Muscle of leg (tissue), 11 donors: ENCODE results near the gene MEGF11. TPM values are rescaled to one million over a fixed set of nuclear protein-coding genes. Genes with fewer than 3 reads are reported as not detected.

Experiments used
- DNase-seq: peaks from one replicate; pipeline ENCODE4 v3.0.0; 2013
- H3K27ac ChIP-seq: one replicate; pipeline ENCODE4 v1.5.1; 2013; ENCODE audit warnings: mild to moderate bottlenecking, low read length, control low read depth
- H3K27me3 ChIP-seq: one replicate; pipeline ENCODE4 v1.6.1; 2013; ENCODE audit warnings: low read length; ENCODE audit not compliant: control insufficient read depth, insufficient read depth
- H3K36me3 ChIP-seq: one replicate; pipeline ENCODE4 v1.6.1; 2013; ENCODE audit warnings: low read length; ENCODE audit not compliant: control insufficient read depth, insufficient read depth
- H3K4me1 ChIP-seq: one replicate; pipeline ENCODE4 v1.6.1; 2013; ENCODE audit warnings: low read length; ENCODE audit not compliant: control insufficient read depth, insufficient read depth
- H3K4me3 ChIP-seq: one replicate; pipeline ENCODE4 v1.5.1; 2013; ENCODE audit warnings: low read length, control low read depth
- H3K9me3 ChIP-seq: replicated peaks from 2 replicates; pipeline ENCODE4 v1.6.1; 2013; ENCODE audit warnings: low read depth, low read length; ENCODE audit not compliant: control insufficient read depth
- WGBS: methylation state at CpG from one replicate; pipeline ENCODE4 v1.1.5; 2013; ENCODE audit warnings: missing lambda C conversion rate; ENCODE audit not compliant: insufficient coverage; 5-methylcytosine and 5-hydroxymethylcytosine counted together
- polyA plus RNA-seq, 8 donors: library from polyadenylated mRNA; unstranded; fragments of 120-200 nt; gene quantifications; one replicate each; pipeline versions ENCODE4 v1.2.1 to v1.2.3, GENCODE V29; 2013; ENCODE audit warnings: inconsistent platforms in 1 of 8, low replicate concordance in 1 of 8; ENCODE audit not compliant: insufficient read length in 8 of 8, insufficient read depth in 1 of 8
- total RNA-seq: library from RNA; stranded (reverse); fragments of 120-200 nt; gene quantifications from one replicate; pipeline ENCODE4 v1.2.4, GENCODE V29; 2013

MEGF11 gene
- total and polyA plus RNA-seq, 9 donors: 0.13 to 0.68 (median 0.31) TPM

DNA sequence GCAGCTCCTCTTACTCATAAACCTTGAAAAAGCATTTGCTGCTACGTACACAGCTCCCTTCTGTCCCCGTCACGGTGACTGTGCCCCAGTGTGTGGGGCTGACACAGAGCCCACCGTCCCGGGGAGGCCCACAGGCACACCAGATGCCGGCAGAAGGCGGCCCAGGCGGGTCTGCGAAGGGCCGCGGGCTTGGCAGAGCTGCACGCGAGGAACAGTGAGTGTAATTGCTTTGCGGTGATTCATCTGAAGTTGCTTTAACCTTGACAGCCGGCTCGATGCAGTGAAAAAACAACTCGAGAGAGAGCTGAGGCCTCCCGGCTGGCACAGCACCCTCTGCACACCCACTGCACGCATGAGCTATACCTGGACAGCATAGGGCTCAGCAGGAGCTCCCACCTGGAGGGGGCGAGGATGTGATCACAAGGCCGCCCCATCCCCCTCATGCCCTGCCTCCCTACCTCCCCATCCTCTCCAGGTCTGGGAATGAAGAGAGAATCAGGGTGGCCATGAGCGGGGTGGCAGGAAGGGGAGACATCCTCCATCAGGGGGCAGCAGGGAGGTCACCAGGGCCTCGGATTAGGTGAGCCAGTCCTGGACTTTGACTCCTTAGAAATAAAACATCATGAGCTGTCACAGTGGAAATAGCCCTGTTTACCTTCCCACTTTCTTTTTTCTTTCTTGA is 172.7 kb downstream of the MEGF11 start:
- Histone ChIP-seq H3K4me3 (no peak overlapping the region), H3K36me3 (no peaks in the 10 kb centered on the region), H3K4me1 (no peaks in the 10 kb centered on the region), H3K27me3 (peaks cover 27% of the 10 kb centered on the region), H3K9me3 (no peaks in the 10 kb centered on the region), H3K27ac (no peak overlapping the region)
- WGBS: 20% methylated on average over 19 of the region's 23 CpGs
- DNase-seq: no peak

DNA sequence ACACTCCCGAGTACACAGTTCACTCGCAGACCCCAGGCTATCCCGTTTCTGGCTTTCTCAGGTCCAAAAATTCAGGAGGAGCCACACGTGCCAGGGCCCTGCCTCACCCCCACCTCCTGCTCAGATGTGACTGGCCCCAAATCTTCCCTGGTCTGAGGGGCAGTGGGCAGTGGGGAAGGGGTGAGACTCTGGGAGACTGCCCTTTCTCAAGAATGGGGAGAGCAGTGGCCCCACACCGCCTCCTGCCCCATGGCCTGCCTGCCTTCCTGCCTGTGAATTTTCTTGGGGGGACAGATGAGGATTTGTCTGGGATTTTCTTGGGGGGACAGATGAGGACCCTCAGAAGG is 174.6 kb downstream of the MEGF11 start:
- DNase-seq: no peak
- WGBS: no CpG with 5 or more reads among the region's 5 CpGs
- H3K27me3 ChIP-seq: peaks cover 25% of the 10 kb centered on the region
- no peaks in the 10 kb centered on the region for H3K4me1 ChIP-seq
- H3K4me3 ChIP-seq: no peak overlapping the region
- H3K27ac ChIP-seq: no peak overlapping the region
- H3K9me3 ChIP-seq: no peaks in the 10 kb centered on the region
- no peaks in the 10 kb centered on the region for H3K36me3 ChIP-seq

- Histone ChIP-seq H3K36me3 (no peaks in the 10 kb centered on the region), H3K9me3 (no peaks in the 10 kb centered on the region), H3K4me1 (no peaks in the 10 kb centered on the region), H3K27me3 (peaks cover 25% of the 10 kb centered on the region), H3K27ac (no peak overlapping the region), H3K4me3 (no peak overlapping the region)
- no peak for DNase-seq
- WGBS: 57% methylated on average over 13 of the region's 20 CpGs
These were observed 175.2 kb downstream of the MEGF11 start for GRCh38 chr15:66078196-66078928.

DNA sequence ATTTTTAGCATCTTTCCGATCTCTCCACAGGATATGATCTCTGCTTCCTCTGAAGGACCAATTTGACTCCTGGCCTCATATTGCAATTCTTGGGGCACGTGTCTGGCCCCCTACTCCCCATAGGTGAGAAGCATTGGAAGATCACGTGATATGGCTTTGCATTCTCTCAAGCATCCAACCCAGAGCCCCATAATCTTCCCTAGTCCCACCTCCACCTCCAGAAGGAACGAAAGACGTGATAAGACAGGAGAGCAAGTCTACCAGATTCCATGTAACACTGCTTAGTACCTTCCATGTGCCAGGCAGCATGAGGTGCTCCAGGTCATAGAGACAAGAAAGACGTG is 176.3 kb downstream of the MEGF11 start:
- WGBS: 84% methylated on average over 3 of the region's 6 CpGs
- Histone ChIP-seq H3K4me1 (no peaks in the 10 kb centered on the region), H3K4me3 (no peak overlapping the region), H3K27ac (no peak overlapping the region), H3K27me3 (peaks cover 25% of the 10 kb centered on the region), H3K36me3 (no peaks in the 10 kb centered on the region), H3K9me3 (no peaks in the 10 kb centered on the region)
- no peak for DNase-seq

DNA sequence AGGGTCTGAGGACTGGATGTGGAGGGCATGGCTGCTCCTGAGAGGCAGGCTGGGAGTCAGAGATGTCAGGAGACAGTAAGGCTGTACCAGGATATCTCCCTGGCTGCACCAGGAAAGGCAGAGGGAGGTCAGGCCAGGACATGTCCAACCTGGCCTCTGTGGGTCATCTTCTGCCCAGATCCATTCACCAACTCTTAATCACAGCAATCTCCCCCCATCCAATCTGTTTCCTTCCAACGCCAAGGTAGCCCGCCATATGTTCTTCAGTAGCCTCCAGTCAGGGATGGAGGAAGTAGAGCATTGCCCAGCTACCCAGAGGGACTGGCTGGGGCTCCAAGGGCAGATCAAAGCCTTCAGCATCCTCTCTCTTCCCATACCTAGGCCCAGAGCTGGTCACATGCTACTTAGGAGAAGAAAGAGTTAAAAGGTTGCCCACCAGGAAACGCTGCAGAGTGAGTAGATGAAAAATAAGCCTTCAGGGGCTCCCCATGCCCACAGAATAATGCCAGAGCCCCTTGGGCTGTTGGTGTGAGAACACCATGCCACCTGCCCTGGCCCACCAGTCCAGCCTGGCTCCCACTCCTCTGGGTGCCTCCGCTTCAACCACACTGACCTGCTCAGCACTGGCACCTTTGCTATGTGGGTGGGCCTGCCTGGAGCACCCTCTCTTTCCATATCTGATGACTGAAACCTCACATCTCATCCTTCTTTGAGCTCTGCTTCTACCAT is 176.8 kb downstream of the MEGF11 start:
- no peak for DNase-seq
- Histone ChIP-seq H3K36me3 (no peaks in the 10 kb centered on the region), H3K4me1 (no peaks in the 10 kb centered on the region), H3K4me3 (no peak overlapping the region), H3K27me3 (peaks cover 25% of the 10 kb centered on the region), H3K9me3 (no peaks in the 10 kb centered on the region), H3K27ac (no peak overlapping the region)
- 64% methylated on average over 2 of the region's 4 CpGs for WGBS

DNA sequence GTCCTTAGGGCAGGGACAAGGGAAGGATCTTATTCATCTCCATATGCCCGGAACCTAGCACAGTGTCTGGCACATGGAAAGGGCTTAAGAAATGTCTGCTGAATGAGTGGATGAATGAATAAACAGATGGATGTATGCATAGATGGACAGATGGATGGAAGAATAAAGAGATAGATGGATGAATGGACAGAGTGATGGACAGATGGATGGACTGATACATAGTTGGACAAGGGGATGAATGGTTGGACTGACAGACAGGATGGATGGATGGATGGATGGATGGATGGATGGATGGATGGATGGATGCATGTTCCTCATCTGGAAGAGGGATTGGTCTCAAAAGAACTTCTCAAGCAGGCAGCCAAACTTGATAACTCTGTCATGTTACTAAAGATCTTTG is 177.6 kb downstream of the MEGF11 start:
- Histone ChIP-seq H3K9me3 (no peaks in the 10 kb centered on the region), H3K4me3 (no peak overlapping the region), H3K4me1 (no peaks in the 10 kb centered on the region), H3K27me3 (peaks cover 27% of the 10 kb centered on the region), H3K36me3 (no peaks in the 10 kb centered on the region), H3K27ac (no peak overlapping the region)
- no peak for DNase-seq
- 85% methylated on average over 1 of the region's 1 CpG for WGBS

- Histone ChIP-seq H3K4me1 (no peaks in the 10 kb centered on the region), H3K9me3 (no peaks in the 10 kb centered on the region), H3K27ac (no peak overlapping the region), H3K27me3 (peaks cover 7% of the 10 kb centered on the region), H3K36me3 (no peaks in the 10 kb centered on the region), H3K4me3 (no peak overlapping the region)
- DNase-seq: no peak
- WGBS: 49% methylated on average over 6 of the region's 11 CpGs
These were observed 180.8 kb downstream of the MEGF11 start for GRCh38 chr15:66072616-66073361.

GRCh38 chr15:66071921-66072295 is 181.6 kb downstream of the MEGF11 start:
- WGBS: 51% methylated on average over 5 of the region's 7 CpGs

DNA sequence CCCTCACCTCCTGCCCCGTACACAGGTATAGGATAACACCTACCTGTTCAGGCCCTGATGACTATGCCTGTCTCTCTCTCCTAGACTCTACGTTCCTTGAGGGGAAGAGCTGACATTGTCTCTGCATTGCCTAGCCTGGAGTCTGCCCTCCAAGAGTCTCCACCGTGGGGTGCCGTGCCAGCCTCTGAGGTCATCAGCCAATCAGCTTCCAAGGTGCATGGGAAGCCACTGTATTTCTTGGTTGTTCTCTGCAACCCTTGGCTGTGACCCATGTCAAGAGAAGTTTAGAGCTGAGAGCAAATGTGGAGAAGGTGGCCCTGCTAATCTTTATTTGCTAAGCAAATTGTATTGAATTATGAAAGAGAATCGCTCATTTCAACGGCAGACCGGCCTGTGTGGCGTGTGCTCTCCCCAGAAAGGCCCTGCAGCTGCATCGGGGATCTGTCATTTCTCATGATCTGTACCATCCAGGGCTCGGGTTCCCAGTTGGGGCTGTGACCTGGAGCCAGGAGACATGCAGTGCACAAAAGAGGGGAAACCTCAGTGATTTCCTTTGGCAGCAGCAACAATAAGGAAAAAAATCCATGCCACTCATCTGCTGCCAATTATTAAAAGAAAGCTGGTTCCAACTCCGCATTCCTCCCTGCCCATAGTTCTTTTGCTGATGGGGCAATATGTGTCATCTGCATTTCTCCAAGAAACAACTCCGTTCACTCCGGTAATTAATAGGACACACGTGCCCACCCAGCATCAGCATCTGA is 182.2 kb downstream of the MEGF11 start:
- no peak for DNase-seq
- Histone ChIP-seq H3K9me3 (no peaks in the 10 kb centered on the region), H3K4me1 (no peaks in the 10 kb centered on the region), H3K4me3 (no peak overlapping the region), H3K36me3 (no peaks in the 10 kb centered on the region), H3K27ac (no peak overlapping the region), H3K27me3 (peaks cover 3% of the 10 kb centered on the region)
- 69% methylated on average over 13 of the region's 14 CpGs for WGBS

More at GRCh38 chr15:66071921-66072295, 181.6 kb downstream of the MEGF11 start:
- no peaks in the 10 kb centered on the region for H3K9me3 ChIP-seq
- H3K4me1 ChIP-seq: no peaks in the 10 kb centered on the region
- peaks cover 6% of the 10 kb centered on the region for H3K27me3 ChIP-seq
- no peak overlapping the region for H3K4me3 ChIP-seq
- no peak overlapping the region for H3K27ac ChIP-seq
- no peak for DNase-seq
- no peaks in the 10 kb centered on the region for H3K36me3 ChIP-seq
